ENCODE results near the gene MACROD1.
A peak's percentile ranks its signal among the peaks of the same experiment; 100 is the strongest.

Gene MACROD1

DNA sequence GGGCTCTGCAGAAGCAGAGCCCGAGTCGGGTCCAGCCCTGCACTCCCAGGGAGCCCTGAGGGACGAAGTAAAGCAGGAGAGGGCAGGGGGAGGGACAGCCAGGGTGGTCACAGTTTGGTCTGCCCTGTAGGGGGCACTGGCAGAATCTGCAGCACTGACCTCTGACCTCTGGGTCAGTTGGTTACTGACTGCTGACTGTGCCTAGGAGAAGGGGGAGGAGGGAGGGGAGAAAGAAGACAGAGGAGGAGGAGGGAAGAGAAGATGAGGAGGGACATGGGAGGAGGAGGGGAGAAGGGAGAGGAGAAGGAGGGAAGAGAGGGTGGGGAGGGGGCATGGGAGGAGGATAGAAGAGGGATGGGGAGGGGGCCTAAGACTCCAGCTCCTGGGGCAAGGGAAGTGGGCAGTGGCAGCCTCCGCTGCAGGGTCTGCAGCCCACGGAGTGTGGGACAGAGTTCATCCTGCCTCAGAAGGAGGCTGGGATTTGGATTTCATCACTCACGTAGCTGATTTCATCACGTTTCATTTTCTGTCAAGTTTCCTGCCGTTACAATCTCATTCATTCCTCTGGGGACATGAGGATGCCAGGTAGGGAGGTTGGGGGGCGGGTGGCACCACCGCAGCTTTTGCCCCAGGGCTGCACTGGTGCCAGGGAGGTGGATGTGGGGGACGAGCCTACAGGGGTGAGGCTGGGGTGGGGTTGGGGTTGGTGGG lies 75.0 kb downstream of the MACROD1 start:
- DNase-seq, result peak; percentile 71

DNA sequence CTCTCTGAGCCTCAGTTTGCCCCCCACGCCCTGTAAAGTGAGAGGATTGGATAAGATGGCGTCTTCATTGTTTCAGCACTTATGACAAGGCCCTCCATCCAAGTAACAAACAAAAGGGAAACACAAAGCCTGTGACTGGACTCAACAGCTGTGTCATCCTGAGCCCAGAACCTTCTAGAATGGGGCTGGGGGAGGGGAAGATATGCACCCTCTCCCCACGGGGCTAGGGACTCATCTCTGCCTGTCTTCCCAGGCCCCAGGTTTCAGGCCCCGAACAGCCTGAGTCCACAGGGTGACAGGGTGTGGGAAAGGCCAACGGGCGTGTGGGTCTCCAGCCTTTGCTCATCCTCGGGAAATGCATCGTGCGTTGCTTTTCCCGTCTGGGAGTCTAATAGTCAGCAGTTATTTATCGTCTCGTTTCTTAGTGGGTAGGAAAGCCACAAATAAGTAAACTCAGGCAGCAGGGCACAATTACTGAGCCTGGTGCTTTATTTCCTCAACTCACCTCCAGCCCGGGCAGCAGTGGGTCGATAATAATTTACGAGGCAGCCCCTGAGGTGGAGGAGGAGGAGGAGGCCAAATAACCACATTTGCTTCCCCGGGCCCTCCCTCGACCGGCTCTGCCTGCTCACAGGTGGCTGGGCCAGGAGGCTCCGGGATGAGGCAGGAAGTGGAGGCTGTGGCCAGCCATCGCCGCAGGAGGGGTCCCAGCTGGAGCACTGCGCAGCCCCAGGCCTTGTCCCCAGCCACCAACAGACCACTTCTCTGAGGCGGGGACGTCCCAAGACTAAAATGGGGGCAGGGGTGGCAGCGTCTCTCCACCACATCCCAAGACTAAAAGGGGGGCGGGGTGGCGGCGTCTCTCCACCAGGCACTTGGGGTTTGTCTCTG lies 75.8 kb downstream of the MACROD1 start:
- no peak for DNase-seq

DNA sequence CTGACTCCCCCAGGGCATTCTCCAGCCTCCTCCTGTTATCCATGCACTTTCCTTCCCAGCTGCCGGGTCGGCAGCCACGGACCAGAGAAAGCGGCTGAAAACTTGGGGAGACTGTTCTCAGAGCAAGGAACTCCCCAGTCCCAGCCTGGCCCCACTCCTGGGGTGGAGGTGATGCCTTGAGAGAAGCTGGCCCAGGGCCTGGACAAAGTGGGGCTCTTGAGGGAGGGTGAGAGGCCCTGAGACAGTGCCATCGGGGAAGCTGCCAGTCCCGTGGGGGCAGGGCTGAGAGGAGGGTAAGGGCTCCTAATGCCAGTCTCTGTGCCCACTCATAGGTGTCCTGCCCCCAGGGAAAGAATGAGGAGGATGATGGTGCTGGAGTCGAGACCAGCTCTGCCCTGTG lies 76.4 kb downstream of the MACROD1 start:
- no peak for DNase-seq

DNA sequence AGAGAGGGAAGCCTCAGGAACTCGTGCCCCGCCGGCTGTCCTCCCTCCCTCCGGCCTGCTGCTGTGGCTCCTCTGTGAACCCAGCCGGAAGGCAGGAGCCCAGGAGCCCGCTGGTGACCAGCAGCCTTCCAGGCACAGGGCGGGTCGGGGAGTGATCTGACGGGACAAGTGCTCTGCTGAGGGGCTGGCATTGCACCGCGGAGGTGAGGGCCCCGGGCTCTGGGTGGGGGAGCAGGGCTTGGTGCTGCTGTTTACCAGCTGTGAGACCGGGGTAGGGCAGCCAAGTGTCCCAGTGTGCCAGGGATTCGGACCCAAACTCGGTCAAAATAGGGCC lies 76.9 kb downstream of the MACROD1 start:
- no peak for DNase-seq

DNA sequence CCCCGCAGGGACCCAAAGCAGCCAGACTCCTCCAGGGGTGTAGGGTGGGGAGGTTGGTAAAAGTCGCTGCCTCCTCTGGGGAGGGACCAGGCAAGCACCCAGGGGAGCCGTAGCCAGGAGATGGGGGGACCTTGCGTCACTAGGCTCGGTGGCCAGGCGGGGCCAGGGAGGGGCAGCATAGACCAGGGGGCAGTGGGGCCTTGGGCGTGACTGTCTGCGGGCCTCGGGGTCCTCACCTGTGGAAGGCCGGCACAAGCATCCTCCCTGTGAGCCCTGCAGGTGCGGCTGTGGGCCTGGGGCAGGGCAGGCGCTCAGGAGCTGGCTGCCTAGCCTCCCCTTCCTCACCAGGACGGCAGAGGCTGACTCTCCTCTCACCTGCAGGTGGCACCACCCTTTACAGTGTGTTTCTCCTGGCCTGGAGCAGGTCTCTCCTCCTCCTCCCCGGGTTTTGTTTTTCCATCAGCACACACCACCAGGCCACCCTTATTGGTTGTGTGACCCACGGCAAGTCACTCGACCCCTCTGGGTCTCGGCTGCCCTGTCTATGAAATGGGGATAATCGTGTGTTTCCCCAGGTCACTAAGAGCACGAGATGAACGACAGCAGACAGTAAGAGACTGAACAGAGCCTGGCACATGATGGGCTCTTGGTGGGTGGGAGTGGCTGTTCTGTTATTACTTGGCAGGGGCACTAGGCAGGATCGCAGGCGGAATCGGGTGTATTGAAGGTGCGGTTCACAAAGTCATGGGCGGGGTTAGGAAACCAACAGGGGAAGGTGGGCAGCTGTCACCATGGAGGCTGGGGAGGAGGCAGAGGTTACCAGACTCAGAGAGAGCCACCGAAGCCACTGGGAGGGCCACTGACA lies 77.5 kb downstream of the MACROD1 start:
- no peak for DNase-seq

DNA sequence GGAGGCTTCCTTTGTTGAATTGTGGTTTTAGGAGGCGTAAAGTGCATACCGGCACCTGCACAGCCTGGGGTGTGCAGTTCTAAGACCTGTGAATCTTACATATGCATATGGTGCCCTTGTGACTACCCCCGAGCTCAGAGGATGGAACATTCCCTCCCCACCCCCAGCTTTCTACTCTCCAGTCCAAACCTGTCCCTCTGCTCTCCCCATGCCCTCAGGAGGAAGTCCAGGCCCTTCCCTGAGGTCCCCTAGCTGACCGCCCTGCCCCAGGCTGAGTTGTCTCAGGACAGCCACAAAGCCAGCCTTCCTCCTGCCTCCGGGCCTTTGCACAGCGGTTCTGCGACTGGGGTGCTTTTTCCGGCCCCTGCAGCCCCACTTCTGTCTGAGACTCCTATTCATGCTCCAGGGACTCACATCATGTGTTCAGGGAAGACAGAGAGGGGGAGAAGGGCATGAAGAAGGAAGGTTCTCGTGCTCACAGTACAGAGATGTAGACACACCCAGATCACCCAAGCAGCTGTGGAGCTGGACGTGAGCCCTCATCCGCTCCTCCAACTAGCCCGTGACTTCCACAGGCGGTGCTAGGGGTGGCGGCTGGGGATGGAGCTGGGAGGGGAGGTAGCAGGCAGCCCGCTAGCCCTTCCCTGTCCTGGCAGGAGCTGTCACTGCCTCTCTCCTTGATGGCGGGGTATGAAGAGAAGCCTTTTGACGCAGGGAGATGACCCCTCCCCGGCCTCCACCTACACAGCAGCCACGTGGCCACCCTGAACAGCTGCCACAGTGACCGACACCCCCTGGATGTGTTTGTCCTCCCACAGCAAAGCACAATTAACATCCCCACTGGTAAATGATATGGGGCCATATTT lies 79.4 kb downstream of the MACROD1 start:
- no peak for DNase-seq

DNA sequence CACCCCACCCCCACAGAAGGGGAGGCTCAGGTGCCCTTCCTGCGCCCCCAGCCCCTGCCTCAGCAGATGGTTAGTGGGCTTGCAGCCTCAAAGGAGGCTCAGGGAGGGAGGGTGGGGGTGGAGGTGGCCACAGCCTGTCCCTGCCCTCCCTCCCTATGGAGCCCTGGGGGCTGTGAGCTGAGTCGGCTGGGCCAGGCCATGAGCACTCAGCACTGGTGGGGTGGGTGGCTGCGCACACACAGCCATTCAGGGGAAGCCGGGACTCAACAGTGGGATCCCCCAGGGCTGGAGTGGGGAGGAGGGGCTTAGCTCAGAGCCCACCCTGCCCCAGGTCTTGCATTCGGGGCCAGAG lies 80.0 kb downstream of the MACROD1 start:
- no peak for DNase-seq

DNA sequence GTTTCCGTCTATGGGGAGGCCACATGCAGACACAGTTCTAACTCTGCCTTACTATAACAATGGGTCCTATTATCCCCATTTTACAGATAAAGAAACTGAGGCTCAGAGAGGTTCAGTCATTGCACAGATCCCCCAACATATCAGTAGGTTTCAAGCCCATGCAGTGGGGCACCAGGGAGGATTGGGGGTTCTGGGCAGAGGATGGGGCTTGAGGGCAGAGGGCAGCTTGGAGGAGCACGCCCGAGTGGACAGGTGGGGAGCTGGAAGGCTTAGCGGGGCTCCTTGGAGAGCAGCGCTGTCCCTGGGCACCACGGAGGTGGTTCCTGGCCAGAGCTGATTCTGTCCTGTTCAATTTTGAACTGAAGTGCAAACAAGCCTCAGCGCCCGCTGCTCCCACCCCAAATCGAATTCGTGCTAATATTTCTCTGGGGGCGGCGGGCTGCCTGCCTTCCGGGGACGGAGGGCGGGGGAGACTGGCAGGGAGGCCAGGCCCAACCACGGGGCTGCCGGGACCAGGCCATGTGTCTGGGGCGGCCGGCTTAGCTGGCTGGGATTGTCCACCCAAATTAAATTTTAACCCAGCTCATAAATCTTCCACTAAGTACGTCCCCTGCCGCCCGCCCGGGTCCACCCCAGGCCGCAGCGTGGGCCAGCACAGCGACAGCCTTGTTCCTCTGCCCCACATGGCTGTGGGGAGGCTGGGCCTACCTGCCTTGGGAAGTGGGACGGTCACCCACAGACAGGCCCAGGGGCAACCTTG lies 80.8 kb downstream of the MACROD1 start:
- no peak for DNase-seq

DNA sequence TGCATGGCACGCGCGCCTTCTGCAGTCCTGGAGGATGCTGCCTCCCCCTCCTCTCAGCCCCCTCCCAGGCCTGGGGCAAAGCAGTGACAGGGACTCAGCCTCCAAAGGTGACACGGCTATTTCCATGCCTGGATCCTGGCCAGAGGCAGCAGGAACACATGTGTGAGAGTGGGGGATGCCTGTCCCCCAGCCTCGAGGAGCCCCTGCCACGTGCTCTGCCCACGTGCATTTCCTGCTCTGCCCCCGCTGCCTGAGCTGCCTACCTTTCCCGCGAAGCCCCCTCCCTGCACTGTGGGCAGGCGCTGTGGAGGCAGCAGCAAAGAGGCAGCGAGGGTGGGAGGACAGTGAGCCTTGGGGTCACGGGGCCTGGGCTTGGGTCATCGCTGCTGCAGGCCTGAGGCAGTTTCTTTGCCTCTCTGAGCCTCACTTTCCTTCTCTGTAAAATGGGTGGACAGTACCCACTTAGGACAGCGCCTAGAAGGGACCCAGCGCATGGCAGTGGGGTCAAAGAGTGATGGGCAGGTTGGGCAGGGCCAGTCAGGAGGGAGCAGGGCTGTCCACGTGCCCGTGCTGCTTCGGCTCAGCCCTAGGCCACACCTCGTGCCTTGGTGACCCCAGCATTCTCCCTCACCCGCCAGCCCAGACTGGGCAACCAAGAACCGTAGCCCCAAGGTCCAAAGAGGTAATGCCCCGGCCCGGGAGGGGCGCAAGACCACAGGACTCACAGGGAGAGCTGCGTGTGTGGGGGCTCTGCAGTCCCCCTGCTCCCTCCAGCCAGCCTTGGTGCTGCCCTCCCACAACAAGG lies 81.6 kb downstream of the MACROD1 start:
- DNase-seq, result no peak

DNA sequence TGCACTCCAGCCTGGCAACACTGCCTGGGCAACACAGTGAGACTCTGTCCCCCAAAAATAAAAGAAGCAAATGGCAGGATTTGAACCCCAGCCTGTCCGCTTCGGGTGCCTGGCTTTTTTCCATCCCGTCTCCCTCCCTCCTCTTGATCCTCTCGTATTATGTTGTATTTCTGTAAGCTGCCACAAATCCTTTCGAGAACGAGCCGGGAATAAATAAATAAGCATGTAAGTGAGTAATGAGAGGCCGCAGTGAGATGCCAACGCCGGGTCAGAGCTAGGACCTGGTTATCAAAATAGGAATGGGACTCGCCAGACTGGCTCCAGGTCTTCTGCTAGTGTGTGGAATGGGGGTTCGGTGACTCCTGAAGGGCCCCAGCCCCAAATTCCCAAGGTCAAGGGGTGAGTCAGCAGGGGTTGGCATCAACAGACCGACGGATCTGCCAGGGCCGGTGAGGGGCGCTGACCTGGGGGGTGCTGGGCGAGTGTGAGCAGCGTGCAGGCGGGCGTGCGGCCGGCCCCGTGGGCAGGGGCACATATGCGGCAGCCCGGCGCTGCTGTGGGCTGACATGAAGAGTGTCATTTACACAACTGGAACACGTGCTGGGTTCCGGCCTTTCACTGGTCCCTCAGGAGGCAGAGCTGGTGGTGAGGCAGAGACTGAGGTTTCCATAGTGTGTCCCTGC lies 82.4 kb downstream of the MACROD1 start:
- DNase-seq, result no peak

DNA sequence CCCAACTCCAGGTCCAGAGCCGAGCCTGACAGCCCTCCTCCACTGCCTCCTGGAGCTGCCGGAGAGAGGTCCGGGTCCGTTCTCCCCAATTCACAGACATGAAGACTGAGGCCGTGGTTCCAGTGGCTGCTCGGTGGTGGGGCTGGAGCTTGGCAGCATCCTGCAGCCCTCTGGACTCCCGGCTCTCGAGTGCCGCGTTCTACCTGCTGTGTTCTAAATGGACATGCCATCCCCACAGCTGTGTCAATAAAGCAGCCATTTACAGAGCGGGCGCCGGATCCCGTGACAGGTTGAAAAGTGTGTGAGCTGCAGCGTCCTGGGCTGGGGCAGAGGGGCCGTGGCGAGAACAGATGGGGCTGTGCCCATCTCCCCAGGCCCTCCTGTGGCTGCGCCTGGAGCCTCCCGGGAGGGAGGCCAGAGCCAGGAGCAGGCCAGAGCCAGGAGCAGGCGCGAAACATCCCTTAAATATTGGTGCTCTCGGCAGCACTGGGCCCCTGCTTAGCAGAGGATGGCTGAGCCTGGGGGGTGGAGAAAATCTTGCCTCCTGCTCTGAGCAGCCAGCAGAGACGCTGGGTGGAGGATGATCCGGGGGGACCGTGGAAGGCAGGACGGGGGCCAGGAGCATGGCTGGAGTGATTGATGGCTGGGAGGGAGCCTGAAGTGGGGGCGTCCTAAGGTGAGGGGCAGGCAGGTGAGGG lies 84.0 kb downstream of the MACROD1 start:
- no peak for DNase-seq

DNA sequence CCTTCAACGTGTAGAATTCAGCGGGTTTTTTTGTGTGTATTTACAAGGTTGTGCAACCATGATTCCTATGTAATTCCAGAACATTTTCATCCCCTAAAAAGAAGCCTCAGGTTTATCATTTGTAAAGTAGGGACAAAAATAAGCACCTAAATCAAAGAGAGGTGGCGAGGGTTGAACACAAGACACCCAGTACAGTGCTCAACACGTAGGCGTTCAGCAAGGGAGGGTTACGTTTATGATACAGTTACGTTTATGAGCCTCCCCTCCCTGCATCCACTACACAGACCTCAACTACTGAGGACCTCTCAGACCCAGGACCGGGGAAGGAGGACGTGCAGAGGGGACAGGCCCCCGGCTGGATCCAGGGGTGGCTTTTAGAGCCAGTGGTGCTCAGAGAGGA lies 85.5 kb downstream of the MACROD1 start:
- DNase-seq, result no peak

DNA sequence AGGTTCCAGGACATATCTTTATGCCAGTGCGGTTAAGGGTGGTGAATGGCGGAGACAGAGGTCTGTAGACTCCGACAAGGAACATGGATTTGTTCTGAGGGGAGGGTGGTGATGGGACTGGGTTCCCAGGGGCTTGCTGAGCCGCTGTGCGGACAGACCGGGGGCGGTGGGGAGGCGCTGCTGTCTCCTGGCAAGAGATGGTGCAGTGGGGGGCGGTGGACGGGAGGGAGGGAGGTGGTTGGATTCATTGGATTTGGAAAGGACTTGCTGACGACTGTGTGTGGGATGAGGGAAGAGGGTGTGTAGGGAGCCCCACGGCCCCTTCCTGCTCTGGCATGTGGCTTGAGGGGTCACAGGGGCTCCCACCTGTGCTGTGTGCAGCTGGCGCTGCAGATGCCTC lies 87.0 kb downstream of the MACROD1 start:
- DNase-seq, result no peak

DNA sequence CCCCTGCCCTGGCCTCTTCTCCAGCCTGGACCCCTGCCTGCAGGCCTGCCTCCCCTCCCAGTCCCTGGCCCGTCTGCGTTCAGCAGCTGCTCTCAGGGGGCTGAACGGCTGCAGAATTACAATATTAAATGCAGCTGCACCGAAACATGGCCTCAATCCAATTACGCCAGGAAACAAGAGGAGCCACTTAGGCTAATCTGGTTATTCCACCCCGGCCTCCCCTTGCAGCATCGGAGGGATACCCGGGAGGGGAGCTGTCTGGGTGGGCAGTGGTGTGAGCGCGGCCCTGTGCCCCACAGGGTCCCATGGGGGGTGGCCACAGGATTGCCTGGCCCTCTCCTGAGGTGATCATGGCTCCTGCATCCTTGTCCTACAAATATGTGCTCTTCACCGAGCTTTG lies 87.6 kb downstream of the MACROD1 start:
- DNase-seq, result no peak

DNA sequence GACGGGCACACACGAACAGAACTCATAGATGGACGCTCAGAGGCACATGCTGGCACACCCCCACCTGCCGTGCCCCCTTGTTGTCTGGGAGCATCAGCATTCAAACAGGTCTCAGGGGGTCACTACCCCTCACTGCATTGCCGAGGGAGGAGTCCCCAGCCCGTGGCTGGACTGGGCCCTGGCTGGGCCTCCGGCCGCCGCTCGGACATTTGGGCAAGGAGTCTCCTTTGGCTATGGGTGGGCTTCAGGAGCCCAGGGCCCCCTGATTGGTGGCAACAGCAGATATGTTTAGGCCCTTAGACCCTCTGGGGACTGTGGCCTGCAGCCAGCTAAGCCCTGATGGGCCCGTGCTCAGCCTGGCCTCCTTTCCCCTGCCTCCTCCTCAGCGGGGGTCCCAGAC lies 88.3 kb downstream of the MACROD1 start:
- no peak for DNase-seq

DNA sequence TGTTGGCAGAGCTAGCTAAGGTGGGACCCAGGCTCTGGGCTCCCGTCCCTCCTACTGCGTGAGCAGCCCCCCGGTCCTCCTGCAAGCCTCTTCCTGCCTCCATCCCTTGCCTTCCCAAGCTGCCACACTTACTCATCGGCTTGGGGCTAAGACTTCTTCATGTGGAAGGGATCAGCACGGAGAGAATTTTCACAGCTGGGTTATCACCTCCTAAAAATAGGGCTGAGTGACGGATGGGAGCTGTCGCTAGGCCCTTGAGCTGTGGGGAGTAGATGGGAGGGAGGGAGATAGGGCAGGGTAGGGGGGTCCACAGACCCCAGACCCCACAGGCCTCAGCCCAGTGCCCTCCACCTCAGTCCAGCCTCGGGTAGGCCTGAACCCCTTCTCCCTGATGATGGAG lies 89.2 kb downstream of the MACROD1 start:
- DNase-seq, result no peak

DNA sequence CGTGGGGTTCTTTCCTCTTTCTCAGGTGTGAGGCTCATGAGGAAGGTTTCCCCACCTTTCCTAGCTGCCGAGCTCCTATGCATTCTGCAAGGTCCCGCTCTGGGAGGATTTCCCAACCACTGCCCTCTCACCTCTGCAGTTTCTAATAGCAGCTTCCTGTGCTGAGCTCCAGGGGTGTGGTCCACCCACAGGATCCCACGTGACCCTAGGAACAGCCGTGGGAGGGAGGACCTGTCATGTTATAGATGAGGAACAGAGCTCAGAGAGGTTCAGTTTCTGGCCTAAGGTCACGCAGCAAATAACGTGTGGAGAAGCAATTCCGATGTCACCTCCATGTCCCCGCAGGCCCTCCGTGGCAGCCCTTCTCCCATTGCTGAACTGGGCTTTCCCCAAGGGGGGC lies 91.7 kb downstream of the MACROD1 start:
- peak; percentile 60 for DNase-seq

DNA sequence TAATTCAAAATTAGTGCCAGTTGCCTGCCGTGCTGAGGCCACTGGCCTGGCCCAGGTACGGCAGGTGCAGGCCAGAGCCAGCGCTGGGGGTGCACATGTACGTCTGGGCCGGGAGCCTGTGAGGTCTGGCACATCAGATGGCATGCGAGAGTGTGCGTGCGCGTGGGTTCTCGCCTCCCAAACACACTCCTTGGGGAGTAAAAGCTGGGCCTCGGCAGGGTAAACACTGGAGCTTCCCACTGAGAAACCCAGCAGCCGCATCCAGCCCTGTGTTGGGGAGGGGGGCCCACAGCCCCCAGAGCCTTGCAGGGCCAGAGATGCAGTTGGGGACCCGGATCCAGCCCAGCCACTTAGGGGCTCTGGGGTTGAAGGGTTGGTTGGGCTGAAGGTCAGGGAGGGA lies 92.4 kb downstream of the MACROD1 start:
- no peak for DNase-seq

DNA sequence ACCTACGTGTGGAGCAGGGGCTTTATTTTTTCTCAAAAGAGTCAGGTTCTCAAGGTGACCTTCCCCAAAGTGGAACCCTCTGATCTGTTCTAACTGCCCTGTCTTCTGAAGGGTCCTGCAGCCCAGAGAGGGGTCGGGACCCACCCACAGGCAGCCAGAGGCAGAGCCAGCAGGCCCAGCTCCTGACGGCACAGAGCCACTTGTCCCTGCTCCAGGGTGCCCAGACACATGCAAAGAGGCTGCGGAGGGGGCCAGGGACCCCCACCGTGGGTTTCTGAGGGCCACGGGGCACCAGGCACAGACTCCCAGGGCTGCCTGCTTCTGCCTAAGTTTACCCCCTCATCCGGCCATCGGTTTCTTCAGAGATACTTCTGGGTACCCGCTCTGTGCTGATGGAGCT lies 93.0 kb downstream of the MACROD1 start:
- no peak for DNase-seq

DNA sequence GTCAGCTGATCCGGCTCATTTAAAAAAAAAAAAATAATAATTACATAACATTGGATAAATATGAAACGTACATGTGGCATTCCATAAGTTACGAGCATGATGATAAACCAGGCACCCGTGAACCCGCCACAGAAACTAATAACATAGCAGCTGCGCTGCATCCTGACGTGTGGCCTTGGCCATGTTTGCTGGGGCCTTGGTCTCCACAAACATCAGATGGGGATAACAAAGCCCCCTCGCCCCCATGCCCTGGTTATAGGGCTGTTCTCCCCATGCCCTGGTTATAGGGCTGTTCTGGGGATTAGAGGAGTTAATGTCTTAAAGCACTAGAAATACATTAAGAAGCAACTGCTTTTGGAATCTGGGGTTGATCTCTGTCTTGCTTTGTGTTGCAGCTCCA lies 93.5 kb downstream of the MACROD1 start:
- no peak for DNase-seq

All from MV-4-11 (cell line).